Spleen (tissue), 7 donors: Measurements from ENCODE around the gene PDE4D.
"Not testable (repeated sequence)": the region's sequence is repeated elsewhere in the genome, so short reads cannot be mapped to it uniquely, and the experiment has no call there.

ENCODE experiments used
- CTCF ChIP-seq, 11 experiments: fragments of 200-600 bp in 7 of 11; fragments of 450-650 bp in 4 of 11; sonication (generic) in 4 of 11; IDR thresholded peaks in 8 of 11; conservative IDR thresholded peaks in 3 of 11; 1 replicate in 7 of 11; 2 replicates in 4 of 11; pipeline versions ENCODE4 v1.4.0 to v1.8.0; 2016 to 2021; ENCODE audit warnings: antibody characterized with exemption in 11 of 11, inconsistent platforms in 4 of 11, mild to moderate bottlenecking in 1 of 11
- POLR2A ChIP-seq, 3 donors: fragments of 450-650 bp; IDR thresholded peaks; one replicate each; pipeline ENCODE4 v1.5.1; 2017; ENCODE audit warnings: antibody characterized with exemption in 3 of 3, mild to moderate bottlenecking in 1 of 3
- POLR2AphosphoS5 ChIP-seq, 3 donors: sonication (generic); formaldehyde crosslinking; IDR thresholded peaks; one replicate each; pipeline ENCODE4 v1.5.1; 2017; ENCODE audit warnings: antibody characterized with exemption in 3 of 3
- donor health status: DM: no; HTN: no; CAD: no; lungs with moderate emphysema.
- donor health status: DM: no; HTN: no; CAD: no.
- donor health status: DM: no; HTN: no; CAD: no.

GRCh38 chr5:59748036-59748663 lies 145.4 kb downstream of the PDE4D start:
- TF ChIP-seq CTCF (IDR thresholded peaks at IDR 0.05 in 8 of 11, conservative IDR thresholded peaks at IDR 0.05 in 3 of 11); POLR2A (IDR thresholded peaks at IDR 0.05); POLR2AphosphoS5 (IDR thresholded peaks at IDR 0.05): not testable (repeated sequence)
